ENCODE data around the gene ETS1.
A peak's percentile ranks its signal among the peaks of the same experiment; 100 is the strongest.

Gene ETS1

GRCh38 chr11:128424271-128424711 lies 163.1 kb downstream of the ETS1 start:
- DNase-seq (ENCODE audit: low spot score), result no peak

- no peak for DNase-seq (ENCODE audit: low spot score)
Observed at GRCh38 chr11:128422576-128423370, 164.6 kb downstream of the ETS1 start.

GRCh38 chr11:128421577-128422330 lies 165.6 kb downstream of the ETS1 start:
- peak; percentile 30 for DNase-seq (ENCODE audit: low spot score)

GRCh38 chr11:128420951-128421350 lies 166.4 kb downstream of the ETS1 start:
- DNase-seq (ENCODE audit: low spot score), result peak; percentile 36

GRCh38 chr11:128420265-128420664 lies 167.1 kb downstream of the ETS1 start:
- no peak for DNase-seq (ENCODE audit: low spot score)

- no peak for DNase-seq (ENCODE audit: low spot score)
Observed at GRCh38 chr11:128419012-128419767, 168.2 kb downstream of the ETS1 start.

GRCh38 chr11:128417607-128418324 lies 169.6 kb downstream of the ETS1 start:
- peak; percentile 66 for DNase-seq (ENCODE audit: low spot score)

GRCh38 chr11:128416976-128417375 lies 170.4 kb downstream of the ETS1 start:
- no peak for DNase-seq (ENCODE audit: low spot score)

DNA sequence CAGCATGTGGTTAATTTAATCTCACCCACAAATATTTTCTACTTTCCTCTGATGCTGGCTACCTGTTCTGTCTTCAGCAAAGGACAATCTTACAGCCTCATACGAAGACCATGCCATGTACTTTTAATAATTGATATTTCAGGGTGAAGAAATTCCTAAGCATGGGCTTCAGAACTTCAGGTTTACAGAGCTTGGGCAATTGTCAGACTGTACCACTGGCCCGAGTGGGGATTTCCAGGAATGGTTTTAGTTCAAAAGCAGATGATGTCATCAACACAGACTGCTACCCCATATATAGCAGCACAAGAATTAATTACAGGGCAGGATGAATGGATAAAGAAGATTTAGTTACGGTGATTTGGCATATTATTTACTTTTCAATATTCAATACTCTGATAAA lies 171.8 kb downstream of the ETS1 start:
- no peak for DNase-seq (ENCODE audit: low spot score)

- no peak for DNase-seq (ENCODE audit: low spot score)
Observed at GRCh38 chr11:128412847-128413791, 174.2 kb downstream of the ETS1 start.

DNA sequence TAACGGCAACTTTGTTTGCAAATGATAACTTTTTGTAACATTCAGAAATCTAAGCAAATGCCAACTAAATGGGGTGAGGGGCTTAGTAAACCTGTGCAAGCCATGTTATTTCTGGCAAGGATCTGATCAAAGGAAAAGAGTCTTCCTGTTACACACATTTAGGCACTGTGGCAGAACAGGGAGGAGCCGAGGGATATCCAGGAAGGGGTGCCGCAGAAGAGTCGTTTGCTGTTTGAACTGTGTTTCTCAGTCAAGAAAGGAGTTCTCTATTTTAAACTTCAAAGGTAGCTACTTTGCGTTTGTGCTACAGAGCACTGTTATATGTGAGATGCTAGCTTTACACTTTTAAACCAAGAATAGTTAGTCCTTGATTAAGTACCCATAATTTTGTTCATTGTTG lies 175.5 kb downstream of the ETS1 start:
- DNase-seq (ENCODE audit: low spot score), result no peak

- DNase-seq (ENCODE audit: low spot score), result no peak
Observed at GRCh38 chr11:128411150-128411549, 176.2 kb downstream of the ETS1 start.

- DNase-seq (ENCODE audit: low spot score), result no peak
Observed at GRCh38 chr11:128409476-128409875, 177.9 kb downstream of the ETS1 start.
